IMR-90 (cell line): ENCODE results near the gene SLC24A3. TPM values are rescaled to one million over a fixed set of nuclear protein-coding genes. Genes with fewer than 3 reads are reported as not detected.

ENCODE experiments used
- ATAC-seq: fragments of 200-7000 bp; cut with Tn5 transposase; 2 replicates; pipeline ENCODE4 v1.9.1; 2020; ENCODE audit warnings: low read depth, mild to moderate bottlenecking, moderate library complexity
- BruUV-seq: library from RNA; stranded (reverse); fragments of 400-500 nt; replicated peaks from 2 replicates; lab custom pipeline; 2021; lab: Mats Ljungman, UMichigan
- CTCF ChIA-PET: fragments of 300-600 bp; formaldehyde crosslinking; extraction: SDS; loops from one replicate; lab custom pipeline; 2021; ENCODE audit warnings: antibody characterized with exemption; lab: Yijun Ruan, JAX
- POLR2A ChIA-PET: fragments of 300-600 bp; sonication (Branson Sonifier 250); formaldehyde crosslinking; loops from one replicate; lab custom pipeline; 2022; ENCODE audit warnings: antibody characterized with exemption; ENCODE audit not compliant: unreplicated experiment; lab: Charles Lee
- DNase-seq: peaks from one replicate; pipeline ENCODE4 v3.0.0; 2013
- H2AFZ ChIP-seq: replicated peaks from 2 replicates; pipeline ENCODE3; 2013; ENCODE audit warnings: low read length, mild to moderate bottlenecking; ENCODE audit not compliant: poor library complexity
- H2AK5ac ChIP-seq: 2 replicates; pipeline ENCODE4 v1.6.1; 2013; ENCODE audit warnings: low read depth, low read length, inconsistent platforms
- H2AK9ac ChIP-seq: replicated peaks from 2 replicates; pipeline ENCODE3; 2013; ENCODE audit warnings: mild to moderate bottlenecking, low read depth, low read length, moderate library complexity; ENCODE audit not compliant: poor library complexity
- H2BK120ac ChIP-seq: 2 replicates; pipeline ENCODE4 v1.6.1; 2013; ENCODE audit warnings: low read depth, low read length, inconsistent platforms
- H2BK15ac ChIP-seq: 3 replicates; pipeline ENCODE4 v1.6.1; 2013; ENCODE audit warnings: low read depth, low read length, inconsistent platforms
- H2BK20ac ChIP-seq: 2 replicates; pipeline ENCODE4 v1.6.1; 2013; ENCODE audit warnings: low read depth, mild to moderate bottlenecking, inconsistent platforms, low read length, moderate library complexity
- H2BK5ac ChIP-seq: 2 replicates; pipeline ENCODE4 v1.6.1; 2013; ENCODE audit warnings: mild to moderate bottlenecking, low read depth, low read length, inconsistent platforms; ENCODE audit not compliant: poor library complexity, severe bottlenecking
- H3K14ac ChIP-seq: replicated peaks from 2 replicates; pipeline ENCODE4 v1.6.1; 2013; ENCODE audit warnings: low read depth, low read length, inconsistent platforms
- H3K18ac ChIP-seq: 2 replicates; pipeline ENCODE4 v1.6.1; 2013; ENCODE audit warnings: low read depth, low read length, control low read depth
- H3K23ac ChIP-seq: 2 replicates; pipeline ENCODE4 v1.6.1; 2013; ENCODE audit warnings: low read depth, low read length, inconsistent platforms
- H3K27ac ChIP-seq: 2 replicates; pipeline ENCODE4 v1.5.1; 2013; ENCODE audit warnings: mild to moderate bottlenecking, control low read depth, low read length; ENCODE audit not compliant: insufficient read depth
- H3K27me3 ChIP-seq: 2 replicates; pipeline ENCODE4 v1.6.1; 2013; ENCODE audit warnings: low read length; ENCODE audit not compliant: control insufficient read depth, insufficient read depth
- H3K36me3 ChIP-seq: 2 replicates; pipeline ENCODE4 v1.6.1; 2013; ENCODE audit warnings: low read length, mixed read lengths; ENCODE audit not compliant: control insufficient read depth, insufficient read depth
- H3K4ac ChIP-seq: 2 replicates; pipeline ENCODE4 v1.6.1; 2013; ENCODE audit warnings: low read depth, low read length, inconsistent platforms
- H3K4me1 ChIP-seq: 2 replicates; pipeline ENCODE4 v1.6.1; 2013; ENCODE audit warnings: low read length, mixed read lengths; ENCODE audit not compliant: control insufficient read depth, insufficient read depth
- H3K4me2 ChIP-seq: 2 replicates; pipeline ENCODE4 v1.6.1; 2013; ENCODE audit warnings: low read depth, mild to moderate bottlenecking, control low read depth, low read length, moderate library complexity
- H3K4me3 ChIP-seq: 2 replicates; pipeline ENCODE4 v1.5.1; 2013; ENCODE audit warnings: low read depth, mild to moderate bottlenecking, control low read depth, low read length, moderate library complexity; ENCODE audit not compliant: insufficient read depth
- H3K56ac ChIP-seq: 2 replicates; pipeline ENCODE4 v1.6.1; 2013; ENCODE audit warnings: low read length, inconsistent platforms; ENCODE audit not compliant: insufficient read depth; ENCODE audit errors: extremely low read depth
- H3K79me1 ChIP-seq, 2 experiments: 2 replicates each; pipeline ENCODE4 v1.6.1; 2013; ENCODE audit warnings: low read length in 2 of 2, inconsistent platforms in 1 of 2, low read depth in 1 of 2
- H3K9ac ChIP-seq: 2 replicates; pipeline ENCODE4 v1.6.1; 2013; ENCODE audit warnings: low read depth, low read length, control low read depth
- H3K9me1 ChIP-seq: 2 replicates; pipeline ENCODE4 v1.6.1; 2013; ENCODE audit warnings: low read length, inconsistent platforms; ENCODE audit not compliant: insufficient read depth
- H3K9me3 ChIP-seq: 2 replicates; pipeline ENCODE4 v1.6.1; 2013; ENCODE audit warnings: low read length; ENCODE audit not compliant: control insufficient read depth, insufficient read depth
- H4K20me1 ChIP-seq: 2 replicates; pipeline ENCODE4 v1.6.1; 2013; ENCODE audit warnings: low read length, inconsistent platforms; ENCODE audit not compliant: insufficient read depth
- H4K5ac ChIP-seq: 2 replicates; pipeline ENCODE4 v1.6.1; 2013; ENCODE audit warnings: mild to moderate bottlenecking, low read depth, low read length, control low read depth
- H4K8ac ChIP-seq, 2 experiments: 2 replicates each; pipeline ENCODE4 v1.6.1; 2013; ENCODE audit warnings: low read depth in 2 of 2, low read length in 2 of 2, control low read depth in 1 of 2, inconsistent platforms in 1 of 2
- H4K91ac ChIP-seq: 2 replicates; pipeline ENCODE4 v1.6.1; 2013; ENCODE audit warnings: low read depth, low read length, inconsistent platforms; ENCODE audit not compliant: insufficient read depth
- CEBPB ChIP-seq: IDR thresholded peaks from 2 replicates; pipeline ENCODE4 v1.6.1; 2012; ENCODE audit warnings: low read depth, low read length, improper control_type of control experiment
- MAFK ChIP-seq: IDR thresholded peaks from 2 replicates; pipeline ENCODE4 v1.6.1; 2012; ENCODE audit warnings: low read depth, low read length, improper control_type of control experiment
- MAZ ChIP-seq: IDR thresholded peaks from 2 replicates; pipeline ENCODE4 v1.6.1; 2012; ENCODE audit warnings: low read depth, mild to moderate bottlenecking, low read length, improper control_type of control experiment, moderate library complexity, borderline replicate concordance
- RAD21 ChIP-seq: IDR thresholded peaks from 2 replicates; pipeline ENCODE4 v1.6.1; 2012; ENCODE audit warnings: low read length, improper control_type of control experiment
- RFX5 ChIP-seq: IDR thresholded peaks from 2 replicates; pipeline ENCODE4 v1.8.0; 2012; ENCODE audit warnings: low read depth, mild to moderate bottlenecking, low read length, moderate library complexity
- WGBS, 2 experiments: methylation state at CpG; one replicate each; pipeline versions ENCODE4 v1.1.5 to v1.1.7; 2013; ENCODE audit warnings: missing lambda C conversion rate in 2 of 2; ENCODE audit not compliant: insufficient read length in 1 of 2; ENCODE audit errors: extremely low coverage in 2 of 2; 5-methylcytosine and 5-hydroxymethylcytosine counted together
- dilution Hi-C: fragments of 300-500 bp; cut with HindIII; formaldehyde crosslinking; loops from one replicate; pipeline ENCODE4 v1.14.3; 2018; ENCODE audit warnings: low sequenced_read_pairs; ENCODE audit not compliant: unreplicated experiment
- in situ Hi-C: fragments of 300-500 bp; cut with MboI; formaldehyde crosslinking; loops from 3 replicates; pipeline ENCODE4 v1.14.3; 2019; ENCODE audit warnings: low sequenced_read_pairs, inconsistent platforms, mixed read lengths
- intact Hi-C: fragments of 100-400 bp; cut with micrococcal nuclease; formaldehyde crosslinking; loops from 2 replicates; pipeline ENCODE4 v1.10.0; 2022
- polyA plus RNA-seq, 3 experiments: library from polyadenylated mRNA; depleted of rRNA; stranded (reverse); fragments of >200 nt; gene quantifications; 2 replicates each; pipeline ENCODE4 v1.2.3, GENCODE V29; 2012; ENCODE audit warnings: low replicate concordance in 1 of 3
- total RNA-seq: library from RNA; depleted of rRNA; stranded (reverse); fragments of >200 nt; gene quantifications from 2 replicates; pipeline ENCODE4 v1.2.3, GENCODE V29; 2012

The SLC24A3 gene
- total and polyA plus RNA-seq, 2 of the 4 experiments (the other 2 are of a cell fraction), result not detected

DNA sequence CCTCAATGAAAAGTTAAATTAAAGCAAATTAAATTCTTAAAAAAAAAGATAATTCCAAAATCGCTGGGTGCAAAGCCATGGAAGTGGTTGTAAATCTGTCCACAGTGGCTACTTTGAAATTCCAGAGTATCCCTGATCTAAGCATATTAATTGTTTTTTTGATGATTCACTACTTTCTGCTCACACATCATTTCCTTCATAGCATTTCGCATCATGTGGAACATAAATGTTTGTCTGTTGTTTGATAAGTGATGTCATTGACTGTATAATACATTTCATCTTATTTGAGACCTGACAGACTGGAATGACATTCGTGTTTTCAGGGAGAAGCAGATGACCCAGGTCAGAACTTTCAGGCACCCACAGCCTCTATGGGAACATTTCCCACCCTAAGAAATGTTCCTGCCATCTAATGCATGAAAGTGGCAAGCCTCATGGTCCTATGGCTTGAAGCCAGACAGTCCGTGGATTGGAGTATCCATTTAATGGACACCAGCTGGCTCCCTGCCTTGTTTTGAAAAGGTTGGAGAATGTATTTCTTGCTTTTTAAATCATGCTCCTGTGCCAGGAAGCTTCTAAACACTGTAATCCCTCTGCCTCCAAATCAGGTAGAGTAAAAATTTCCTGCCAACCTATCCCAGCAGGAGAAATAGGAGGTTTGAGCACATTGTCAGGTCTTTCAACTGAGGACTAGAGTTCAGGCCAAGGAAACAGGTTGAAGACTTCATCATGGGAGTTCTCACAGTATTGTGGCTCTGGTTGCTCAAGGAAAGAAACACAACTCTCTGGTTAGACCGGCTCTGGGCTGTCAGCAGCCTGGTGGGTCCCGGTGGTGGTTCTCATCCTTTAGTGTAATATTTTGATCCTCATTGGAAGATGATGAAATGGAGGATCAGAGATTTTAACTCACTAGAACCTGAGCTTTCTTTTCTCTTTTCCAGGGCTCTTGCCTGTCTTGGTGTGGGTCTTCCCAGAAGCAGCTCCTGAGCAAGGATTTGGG, 157.9 kb downstream of the SLC24A3 start:
- H3K9ac ChIP-seq, result no peak overlapping the region
- intact Hi-C loops, result no loop called here
- no peak for DNase-seq

More for the DNA sequence above, 157.9 kb downstream of the SLC24A3 start:
- Histone ChIP-seq H2AK5ac (no peak overlapping the region), H3K4me2 (no peak overlapping the region), H2BK120ac (no peak overlapping the region), H3K56ac (no peak overlapping the region), H4K20me1 (no peaks in the 10 kb centered on the region), H3K4me1 (no peaks in the 10 kb centered on the region), H3K27me3 (no peaks in the 10 kb centered on the region), H3K4ac (no peak overlapping the region), H3K79me1 (no peaks in the 10 kb centered on the region), H4K5ac (no peak overlapping the region), H2AFZ (no peak overlapping the region), H3K18ac (no peak overlapping the region), H3K23ac (no peak overlapping the region), H3K14ac (no peak overlapping the region), H2BK15ac (no peak overlapping the region), H3K4me3 (no peak overlapping the region), H4K8ac (no peak overlapping the region), H2AK9ac (no peak overlapping the region), H2BK5ac (no peak overlapping the region), H2BK20ac (no peak overlapping the region), H3K27ac (no peak overlapping the region), H4K91ac (no peak overlapping the region), H3K36me3 (no peaks in the 10 kb centered on the region), H3K9me1 (no peaks in the 10 kb centered on the region), H3K9me3 (0 out of 2 replicates have a peak, but pooled peaks cover 2% of the 10 kb centered on the region)
- TF ChIP-seq MAZ, result no peak
- TF ChIP-seq RAD21, result no peak
- peak; percentile 11; the same call in 1 of the 2 replicates for TF ChIP-seq MAFK
- no peak for TF ChIP-seq RFX5
- no peak for TF ChIP-seq CEBPB
- CTCF ChIA-PET, result no interaction called here
- ATAC-seq, result no peak
- dilution Hi-C loops (no loop called here), in situ Hi-C loops (no loop called here)
- no CpG with 5 or more reads among the region's 6 CpGs for WGBS, 2 experiments
- POLR2A ChIA-PET, result no interaction called here
- BruUV-seq, result no TSS peak
